SU-DHL-6 (cell line): Measurements from ENCODE around the gene PLEKHS1.

Source experiments
- H2AFZ ChIP-seq: fragments of 200-600 bp; sonication (generic); 2 replicates; pipeline ENCODE4 v1.6.1; 2014; ENCODE audit warnings: low read depth, mild to moderate bottlenecking, moderate library complexity, mixed read lengths, antibody characterized with exemption, low read length; ENCODE audit not compliant: severe bottlenecking
- H3F3A ChIP-seq: fragments of 200-600 bp; shearing (Covaris generic); 2 replicates; pipeline ENCODE4 v1.6.0; 2016; ENCODE audit warnings: antibody characterized with exemption, mild to moderate bottlenecking; ENCODE audit not compliant: insufficient read depth
- H3K27ac ChIP-seq: fragments of 200-600 bp; sonication (generic); 2 replicates; pipeline ENCODE4 v1.5.1; 2016; ENCODE audit warnings: low read depth, mild to moderate bottlenecking, low read length, moderate library complexity, mixed read lengths
- H3K27me3 ChIP-seq: fragments of 200-600 bp; sonication (generic), shearing (Covaris generic); 2 replicates; pipeline ENCODE4 v1.6.0; 2014; ENCODE audit warnings: mild to moderate bottlenecking, low read length
- H3K36me3 ChIP-seq: fragments of 200-600 bp; sonication (generic); 2 replicates; pipeline ENCODE4 v1.6.1; 2014; ENCODE audit warnings: mild to moderate bottlenecking, low read length, mixed read lengths
- H3K4me2 ChIP-seq: fragments of 300-600, 200-600 bp; shearing (Covaris generic), sonication (generic); 2 replicates; pipeline ENCODE4 v1.6.0; 2014; ENCODE audit warnings: low read length, low read depth, mild to moderate bottlenecking; ENCODE audit not compliant: poor library complexity, severe bottlenecking
- H3K4me3 ChIP-seq: fragments of 200-600 bp; sonication (generic); 2 replicates; pipeline ENCODE4 v1.5.1; 2014; ENCODE audit warnings: antibody characterized with exemption, low read length, mild to moderate bottlenecking, mixed read lengths; ENCODE audit not compliant: insufficient read depth, poor library complexity, severe bottlenecking
- H3K79me2 ChIP-seq: fragments of 200-600 bp; sonication (generic); 2 replicates; pipeline ENCODE4 v1.6.1; 2014; ENCODE audit warnings: mild to moderate bottlenecking, low read length, moderate library complexity; ENCODE audit not compliant: insufficient read depth
- H3K9ac ChIP-seq: fragments of 200-600 bp; sonication (generic); 2 replicates; pipeline ENCODE4 v1.7.0; 2014; ENCODE audit warnings: mild to moderate bottlenecking, low read length
- H3K9me2 ChIP-seq: fragments of 200-600 bp; sonication (generic); replicated peaks from 2 replicates; pipeline ENCODE4 v1.6.1; 2014; ENCODE audit warnings: low read length; ENCODE audit not compliant: insufficient read depth
- H3K9me3 ChIP-seq: fragments of 200-600 bp; sonication (generic); 2 replicates; pipeline ENCODE4 v1.6.1; 2014; ENCODE audit warnings: low read length, mixed read lengths; ENCODE audit not compliant: insufficient read depth
- H4K20me1 ChIP-seq: fragments of 200-600 bp; sonication (generic); 2 replicates; pipeline ENCODE4 v1.6.1; 2014; ENCODE audit warnings: low read depth, mild to moderate bottlenecking, antibody characterized with exemption, low read length, moderate library complexity, mixed read lengths
- CTCF ChIP-seq: fragments of 200-600 bp; sonication (generic); IDR thresholded peaks from one replicate; pipeline ENCODE4 v1.5.1; 2017; ENCODE audit warnings: antibody characterized with exemption, mild to moderate bottlenecking, low read length, moderate library complexity; ENCODE audit not compliant: insufficient read depth, poor library complexity, severe bottlenecking
- EZH2phosphoT487 ChIP-seq: fragments of 200-600 bp; sonication (generic), shearing (Covaris generic); conservative IDR thresholded peaks from 2 replicates; pipeline ENCODE4 v1.6.1; 2018; ENCODE audit warnings: mild to moderate bottlenecking, antibody characterized with exemption, low read length, moderate library complexity, mixed read lengths

The PLEKHS1 gene

DNA sequence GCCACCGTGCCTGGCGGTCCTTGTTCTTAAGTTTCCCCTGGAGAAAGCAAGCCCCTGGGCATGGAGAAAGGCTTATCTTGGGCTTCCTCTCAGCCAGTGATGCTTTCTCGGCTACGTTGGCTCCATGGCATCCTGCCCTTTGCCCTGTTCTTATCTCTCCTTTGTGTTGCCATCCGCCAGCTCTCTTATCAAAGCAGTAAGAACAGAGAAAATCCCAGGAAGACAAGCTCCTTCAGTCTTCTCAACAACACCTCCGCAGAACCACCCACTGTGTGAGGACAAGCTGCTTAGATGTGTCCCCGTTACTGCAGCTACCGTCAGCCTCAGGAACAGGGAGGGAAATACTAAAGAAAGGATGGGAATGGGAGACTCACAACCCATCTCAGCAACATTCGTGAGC, 3.3 kb downstream of the PLEKHS1 start:
- Histone ChIP-seq H2AFZ (no peak overlapping the region), H3K4me3 (no peak overlapping the region), H3K27ac (no peak overlapping the region), H3F3A (no peaks in the 10 kb centered on the region), H3K9me3 (no peaks in the 10 kb centered on the region), H4K20me1 (no peaks in the 10 kb centered on the region), H3K36me3 (no peaks in the 10 kb centered on the region), H3K9me2 (no peaks in the 10 kb centered on the region), H3K27me3 (no peaks in the 10 kb centered on the region), H3K79me2 (no peaks in the 10 kb centered on the region), H3K4me2 (no peak overlapping the region), H3K9ac (no peak overlapping the region)
- TF ChIP-seq EZH2phosphoT487: no peak

GRCh38 chr10:113756940-113757543, 5.6 kb downstream of the PLEKHS1 start:
- Histone ChIP-seq H3K79me2 (no peaks in the 10 kb centered on the region), H2AFZ (no peak overlapping the region), H3K36me3 (no peaks in the 10 kb centered on the region), H3K9me3 (no peaks in the 10 kb centered on the region), H3K4me2 (no peak overlapping the region), H3K27me3 (no peaks in the 10 kb centered on the region), H3K9me2 (no peaks in the 10 kb centered on the region), H3K9ac (no peak overlapping the region), H3K27ac (no peak overlapping the region), H3F3A (no peaks in the 10 kb centered on the region), H4K20me1 (no peaks in the 10 kb centered on the region), H3K4me3 (no peak overlapping the region)
- TF ChIP-seq EZH2phosphoT487 (no peak), CTCF (no peak)

GRCh38 chr10:113762083-113762482, 10.6 kb downstream of the PLEKHS1 start:
- Histone ChIP-seq H3K9me3 (no peaks in the 10 kb centered on the region), H3K27ac (no peak overlapping the region), H3K4me3 (no peak overlapping the region), H3K36me3 (0 out of 2 replicates have a peak, but pooled peaks cover 4% of the 10 kb centered on the region), H3K27me3 (no peaks in the 10 kb centered on the region), H3K9me2 (no peaks in the 10 kb centered on the region), H3F3A (no peaks in the 10 kb centered on the region), H3K4me2 (no peak overlapping the region), H4K20me1 (no peaks in the 10 kb centered on the region), H2AFZ (no peak overlapping the region), H3K9ac (no peak overlapping the region), H3K79me2 (no peaks in the 10 kb centered on the region)
- TF ChIP-seq EZH2phosphoT487 (no peak), CTCF (no peak)

DNA sequence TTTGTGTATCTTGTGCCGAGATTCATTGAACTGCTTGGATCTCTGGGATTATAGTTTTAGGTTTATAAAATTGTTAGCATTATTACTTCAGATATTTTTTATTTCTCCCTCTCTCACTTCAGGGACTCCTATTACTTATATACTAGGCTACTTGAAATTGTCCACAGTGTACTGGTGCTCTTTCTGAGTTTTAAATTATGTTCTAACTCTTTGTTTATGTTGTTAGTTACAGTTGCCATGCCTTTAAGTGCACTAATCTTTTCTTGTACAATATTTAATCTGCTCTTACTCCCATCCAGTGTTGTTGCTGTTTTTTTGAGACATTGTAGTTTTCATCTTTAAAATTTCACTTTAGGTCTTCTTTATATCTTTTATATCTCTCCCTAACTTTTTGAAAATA, 13.1 kb downstream of the PLEKHS1 start:
- no peaks in the 10 kb centered on the region for H3K79me2 ChIP-seq
- no peak overlapping the region for H3K9ac ChIP-seq
- 0 out of 2 replicates have a peak, but pooled peaks cover 4% of the 10 kb centered on the region for H3K36me3 ChIP-seq
- no peak overlapping the region for H2AFZ ChIP-seq
- TF ChIP-seq CTCF (no peak), EZH2phosphoT487 (no peak)
- H3K4me2 ChIP-seq: no peak overlapping the region
- H3K9me3 ChIP-seq: no peaks in the 10 kb centered on the region
- no peaks in the 10 kb centered on the region for H3K27me3 ChIP-seq
- H3K9me2 ChIP-seq: no peaks in the 10 kb centered on the region
- no peak overlapping the region for H3K4me3 ChIP-seq
- no peaks in the 10 kb centered on the region for H4K20me1 ChIP-seq
- H3K27ac ChIP-seq: no peak overlapping the region
- H3F3A ChIP-seq: no peaks in the 10 kb centered on the region
